K562 (cell line): ENCODE results near the gene SYK. TPM values are rescaled to one million over a fixed set of nuclear protein-coding genes. Genes with fewer than 3 reads are reported as not detected.

Experiments used
- ATF2 ChIP-seq: sonication (generic); formaldehyde crosslinking; IDR thresholded peaks from 2 replicates; pipeline ENCODE4 v1.8.1; 2022; ENCODE audit warnings: missing genetic modification reagents
- BACH1 ChIP-seq: fragments of 200-800 bp; sonication (Bioruptor generic); IDR thresholded peaks from 2 replicates; pipeline ENCODE4 v1.6.1; 2016; ENCODE audit warnings: missing genetic modification characterization, missing compliant biosample characterization
- FOXA3 ChIP-seq, 2 experiments: fragments of 450-650 bp in 1 of 2; sonication (generic) in 1 of 2; formaldehyde crosslinking; IDR thresholded peaks in 1 of 2; conservative IDR thresholded peaks in 1 of 2; 2 replicates each; pipeline versions ENCODE4 v1.4.0 to v1.8.0; 2020 to 2022; ENCODE audit warnings: mild to moderate bottlenecking in 2 of 2, missing genetic modification reagents in 1 of 2
- KLF6 ChIP-seq: fragments of 250-450 bp; sonication (Bioruptor Pico); IDR thresholded peaks from 2 replicates; pipeline ENCODE4 v1.4.0; 2020; ENCODE audit warnings: mild to moderate bottlenecking, moderate library complexity, borderline replicate concordance
- POLR2B ChIP-seq: fragments of 450-650 bp; IDR thresholded peaks from 2 replicates; pipeline ENCODE4 v1.6.1; 2018; ENCODE audit warnings: low read depth; ENCODE audit not compliant: partially characterized antibody
- REST ChIP-seq, 2 experiments: fragments of 450-650 bp; formaldehyde crosslinking in 1 of 2; IDR thresholded peaks; 2 replicates each; pipeline versions ENCODE4 v1.4.0 to v1.6.1; 2014 to 2020; ENCODE audit warnings: mild to moderate bottlenecking in 2 of 2, borderline replicate concordance in 1 of 2, low read depth in 1 of 2
- TRIM24 ChIP-seq, 2 experiments: fragments of 450-650 bp; IDR thresholded peaks; 2 replicates each; pipeline ENCODE4 v1.6.1; 2016
- YY1 ChIP-seq, 3 experiments: IDR thresholded peaks; 2 replicates each; pipeline ENCODE4 v1.6.1; 2011; ENCODE audit warnings: low read length in 2 of 3, mild to moderate bottlenecking in 2 of 3, moderate library complexity in 2 of 3, borderline replicate concordance in 1 of 3, control low read depth in 1 of 3, low read depth in 1 of 3; ENCODE audit not compliant: insufficient read depth in 3 of 3, insufficient replicate concordance in 2 of 3, control insufficient read depth in 1 of 3, insufficient read length in 1 of 3; ENCODE audit errors: extremely low read depth in 1 of 3
- ZBTB7A ChIP-seq: IDR thresholded peaks from 2 replicates; pipeline ENCODE4 v1.6.1; 2011; ENCODE audit warnings: low read depth, mild to moderate bottlenecking, low read length, moderate library complexity, borderline replicate concordance; ENCODE audit not compliant: control insufficient read depth
- ZNF134 ChIP-seq: fragments of 250-450 bp; sonication (Bioruptor Pico); conservative IDR thresholded peaks from 2 replicates; pipeline ENCODE4 v1.4.0; 2020
- ZNF347 ChIP-seq: fragments of 450-650 bp; formaldehyde crosslinking; IDR thresholded peaks from 2 replicates; pipeline ENCODE4 v1.4.0; 2020; ENCODE audit warnings: low read depth, mild to moderate bottlenecking, moderate library complexity
- polyA plus RNA-seq, 8 experiments: library from polyadenylated mRNA; depleted of rRNA in 4 of 8; stranded (reverse) in 5 of 8; unstranded in 3 of 8; fragments of >200 nt; fragmentation: Nextera tagmentation in 2 of 8; fragmentation: Illumina TruSeq in 1 of 8; extraction: Ambion mirVana in 2 of 8; extraction: Trizol in 1 of 8; gene quantifications; 2 replicates each; pipeline versions ENCODE4 v1.2.1 to v1.2.3, GENCODE V29; 2011 to 2014; ENCODE audit warnings: inconsistent platforms in 1 of 8, missing spikeins in 1 of 8
- total RNA-seq, 7 experiments: library from RNA; depleted of rRNA in 6 of 7; stranded (reverse); fragments of >200 nt in 6 of 7; fragmentation: Illumina TruSeq in 2 of 7; extraction: Trizol in 2 of 7; gene quantifications; 2 replicates each; pipeline versions ENCODE4 v1.2.1 to v1.2.3, GENCODE V29; 2011 to 2021; ENCODE audit warnings: low replicate concordance in 1 of 7
- TF ChIP-seq, protein P1 (sequence below), 3 experiments: IDR thresholded peaks in 2 of 3; conservative IDR thresholded peaks in 1 of 3; 2 replicates each; pipeline ENCODE4 v1.5.1; 2011 to 2012; ENCODE audit warnings: low read length in 3 of 3, mild to moderate bottlenecking in 3 of 3, control low read depth in 2 of 3, improper control_type of control experiment in 1 of 3, inconsistent platforms in 1 of 3, low read depth in 1 of 3, mixed read lengths in 1 of 3, moderate library complexity in 1 of 3; ENCODE audit not compliant: insufficient read depth in 2 of 3

Gene SYK
- total and polyA plus RNA-seq, 9 of the 15 experiments (the other 6 are each of a cell fraction or from before 2014, with no cell fraction given), result 3.9 to 32.7 (median 16.7) TPM

GRCh38 chr9:90894986-90895687, 93.5 kb downstream of the SYK start (continued):
- no peak for TF ChIP-seq REST (IDR thresholded peaks at IDR 0.05; ENCODE audit: borderline replicate concordance)
- TF ChIP-seq REST (CRISPR knock-in tag; IDR thresholded peaks at IDR 0.05; ENCODE audit: low read depth), result no peak
- TF ChIP-seq, protein P1, sequence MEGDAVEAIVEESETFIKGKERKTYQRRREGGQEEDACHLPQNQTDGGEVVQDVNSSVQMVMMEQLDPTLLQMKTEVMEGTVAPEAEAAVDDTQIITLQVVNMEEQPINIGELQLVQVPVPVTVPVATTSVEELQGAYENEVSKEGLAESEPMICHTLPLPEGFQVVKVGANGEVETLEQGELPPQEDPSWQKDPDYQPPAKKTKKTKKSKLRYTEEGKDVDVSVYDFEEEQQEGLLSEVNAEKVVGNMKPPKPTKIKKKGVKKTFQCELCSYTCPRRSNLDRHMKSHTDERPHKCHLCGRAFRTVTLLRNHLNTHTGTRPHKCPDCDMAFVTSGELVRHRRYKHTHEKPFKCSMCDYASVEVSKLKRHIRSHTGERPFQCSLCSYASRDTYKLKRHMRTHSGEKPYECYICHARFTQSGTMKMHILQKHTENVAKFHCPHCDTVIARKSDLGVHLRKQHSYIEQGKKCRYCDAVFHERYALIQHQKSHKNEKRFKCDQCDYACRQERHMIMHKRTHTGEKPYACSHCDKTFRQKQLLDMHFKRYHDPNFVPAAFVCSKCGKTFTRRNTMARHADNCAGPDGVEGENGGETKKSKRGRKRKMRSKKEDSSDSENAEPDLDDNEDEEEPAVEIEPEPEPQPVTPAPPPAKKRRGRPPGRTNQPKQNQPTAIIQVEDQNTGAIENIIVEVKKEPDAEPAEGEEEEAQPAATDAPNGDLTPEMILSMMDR (IDR thresholded peaks at IDR 0.05 in 2 of 3, conservative IDR thresholded peaks at IDR 0.05 in 1 of 3; ENCODE audit: insufficient read depth in 2 of 3, low read depth in 1 of 3, low read length in 3 of 3), result peak; percentile 41 to 69 (median 51); a peak in 5 of 6 replicates
- no peak for TF ChIP-seq TRIM24 (IDR thresholded peaks at IDR 0.05)
- TF ChIP-seq BACH1 (tag), result no peak
- TF ChIP-seq ZBTB7A, result peak; percentile 76
- TF ChIP-seq KLF6 (CRISPR knock-in tag), result no peak
- no peak for TF ChIP-seq FOXA3 (CRISPR knock-in tag; conservative IDR thresholded peaks at IDR 0.05 in 1 of 2, IDR thresholded peaks at IDR 0.05 in 1 of 2)
- no peak for TF ChIP-seq YY1 (IDR thresholded peaks at IDR 0.05; ENCODE audit: borderline replicate concordance in 1 of 3, control insufficient read depth in 1 of 3, extremely low read depth in 1 of 3, insufficient read depth in 3 of 3, insufficient read length in 1 of 3, insufficient replicate concordance in 2 of 3, low read depth in 1 of 3, low read length in 2 of 3)
- TF ChIP-seq ZNF347 (CRISPR knock-in tag), result no peak
- no peak for TF ChIP-seq ZNF134 (CRISPR knock-in tag)
- no peak for TF ChIP-seq ATF2 (CRISPR knock-in tag)
- TF ChIP-seq POLR2B, result no peak
